HG03354 (cell line): Measurements from ENCODE around the gene COG4.

ENCODE experiments used
- ATAC-seq: cut with Tn5 transposase; IDR thresholded peaks from one replicate; pipeline ENCODE4 v1.9.1; 2021; ENCODE audit warnings: mild to moderate bottlenecking; ENCODE audit not compliant: unreplicated experiment, poor library complexity, severe bottlenecking

Gene COG4

GRCh38 chr16:70482624-70483023 lies 40.7 kb downstream of the COG4 start:
- no peak for ATAC-seq

GRCh38 chr16:70481929-70482536 lies 41.3 kb downstream of the COG4 start:
- no peak for ATAC-seq

GRCh38 chr16:70480127-70481105 lies 42.9 kb downstream of the COG4 start:
- ATAC-seq, result no peak

GRCh38 chr16:70478912-70479341 lies 44.4 kb downstream of the COG4 start:
- ATAC-seq, result no peak

GRCh38 chr16:70478169-70478568 lies 45.2 kb downstream of the COG4 start:
- no peak for ATAC-seq

- peak; percentile 92 for ATAC-seq
Measured at GRCh38 chr16:70476272-70477020, 46.9 kb downstream of the COG4 start.

- ATAC-seq, result no peak
Measured at GRCh38 chr16:70475054-70475871, 48.1 kb downstream of the COG4 start.

- ATAC-seq, result no peak
Measured at GRCh38 chr16:70474320-70475053, 48.9 kb downstream of the COG4 start.

GRCh38 chr16:70473446-70474319 lies 49.7 kb downstream of the COG4 start:
- ATAC-seq, result no peak

- ATAC-seq, result no peak
Measured at GRCh38 chr16:70472786-70473433, 50.4 kb downstream of the COG4 start.

GRCh38 chr16:70470927-70471341 lies 52.4 kb downstream of the COG4 start:
- no peak for ATAC-seq

- no peak for ATAC-seq
Measured at GRCh38 chr16:70470141-70470926, 53.0 kb downstream of the COG4 start.

- ATAC-seq, result no peak
Measured at GRCh38 chr16:70468776-70469525, 54.4 kb downstream of the COG4 start.

- ATAC-seq, result no peak
Measured at GRCh38 chr16:70467608-70468007, 55.7 kb downstream of the COG4 start.

GRCh38 chr16:70467113-70467512 lies 56.2 kb downstream of the COG4 start:
- no peak for ATAC-seq

- ATAC-seq, result no peak
Measured at GRCh38 chr16:70466805-70467076, 56.6 kb downstream of the COG4 start.
